Measurements from ENCODE around the gene NAPB.
"Not testable (repeated sequence)": the region's sequence is repeated elsewhere in the genome, so short reads cannot be mapped to it uniquely, and the experiment has no call there.

NAPB gene

GRCh38 chr20:23420943-23421931, at the start of gene NAPB:
Gene NAPB (minus strand): TSS chr20:23421488. CDS start chr20:23421402, 86 bp downstream.
- no peak for FAIRE-seq

GRCh38 chr20:23466961-23467360, 45.7 kb upstream of the NAPB start:
- not testable (repeated sequence) for FAIRE-seq

GRCh38 chr20:23461180-23461579, 39.9 kb upstream of the NAPB start:
- no peak for FAIRE-seq

GRCh38 chr20:23459461-23460150, 38.3 kb upstream of the NAPB start:
- FAIRE-seq, result no peak

GRCh38 chr20:23456873-23457272, 35.6 kb upstream of the NAPB start:
- FAIRE-seq, result no peak

GRCh38 chr20:23456409-23456808, 35.1 kb upstream of the NAPB start:
- FAIRE-seq, result no peak

GRCh38 chr20:23455639-23456038, 34.4 kb upstream of the NAPB start:
- FAIRE-seq, result no peak

- FAIRE-seq, result no peak
Measured at GRCh38 chr20:23454816-23455215, 33.5 kb upstream of the NAPB start.

GRCh38 chr20:23453549-23454543, 32.6 kb upstream of the NAPB start:
- FAIRE-seq, result no peak

- FAIRE-seq, result no peak
Measured at GRCh38 chr20:23452776-23453175, 31.5 kb upstream of the NAPB start, which contains the start of gene CST11. Gene CST11 (minus strand): TSS chr20:23452876. CDS start chr20:23452811, 65 bp downstream.

- FAIRE-seq, result no peak
Measured at GRCh38 chr20:23451956-23452487, 30.7 kb upstream of the NAPB start.

GRCh38 chr20:23450877-23451276, 29.6 kb upstream of the NAPB start:
- FAIRE-seq, result no peak

GRCh38 chr20:23449421-23449820, 28.1 kb upstream of the NAPB start:
- no peak for FAIRE-seq

GRCh38 chr20:23448167-23448566, 26.9 kb upstream of the NAPB start:
- no peak for FAIRE-seq

GRCh38 chr20:23446505-23446904, 25.2 kb upstream of the NAPB start:
- FAIRE-seq, result no peak

GRCh38 chr20:23445596-23446217, 24.4 kb upstream of the NAPB start:
- FAIRE-seq, result no peak

GRCh38 chr20:23444859-23445258, 23.6 kb upstream of the NAPB start:
- no peak for FAIRE-seq

GRCh38 chr20:23442436-23442835, 21.1 kb upstream of the NAPB start:
- FAIRE-seq, result no peak

GRCh38 chr20:23441850-23442313, 20.6 kb upstream of the NAPB start:
- no peak for FAIRE-seq

GRCh38 chr20:23440004-23440403, 18.7 kb upstream of the NAPB start:
- FAIRE-seq, result no peak

GRCh38 chr20:23438661-23439060, 17.4 kb upstream of the NAPB start:
- no peak for FAIRE-seq

All from TTC549 (cell line).